HS-5 (cell line): ENCODE measurements around the gene GULP1.
"Not testable (repeated sequence)": the region's sequence is repeated elsewhere in the genome, so short reads cannot be mapped to it uniquely, and the experiment has no call there.

ENCODE experiments used
- DNase-seq: peaks from one replicate; pipeline ENCODE4 v3.0.0-alpha.2; 2012; ENCODE audit warnings: low read depth

Gene GULP1

GRCh38 chr2:188291617-188292347, at the start of gene GULP1:
GULP1 (plus strand) TSS chr2:188291874; CDS start chr2:188477703, 185,829 bp downstream.
- DNase-seq, result peak; percentile 52

GRCh38 chr2:188243381-188243780, 48.3 kb upstream of the GULP1 start:
- no peak for DNase-seq

GRCh38 chr2:188244383-188244782, 47.3 kb upstream of the GULP1 start:
- DNase-seq, result no peak

- no peak for DNase-seq
Observed at GRCh38 chr2:188245230-188245629, 46.4 kb upstream of the GULP1 start.

- DNase-seq, result no peak
Observed at GRCh38 chr2:188248513-188248912, 43.2 kb upstream of the GULP1 start.

GRCh38 chr2:188251034-188251433, 40.6 kb upstream of the GULP1 start:
- no peak for DNase-seq

- no peak for DNase-seq
Observed at GRCh38 chr2:188256420-188256819, 35.3 kb upstream of the GULP1 start.

- no peak for DNase-seq
Observed at GRCh38 chr2:188265315-188265714, 26.4 kb upstream of the GULP1 start.

GRCh38 chr2:188267776-188268175, 23.9 kb upstream of the GULP1 start:
- DNase-seq, result no peak

- DNase-seq, result no peak
Observed at GRCh38 chr2:188269004-188269403, 22.7 kb upstream of the GULP1 start.

GRCh38 chr2:188272121-188272520, 19.6 kb upstream of the GULP1 start:
- DNase-seq, result no peak

- no peak for DNase-seq
Observed at GRCh38 chr2:188274274-188274673, 17.4 kb upstream of the GULP1 start.

GRCh38 chr2:188276255-188276654, 15.4 kb upstream of the GULP1 start:
- DNase-seq, result no peak

- no peak for DNase-seq
Observed at GRCh38 chr2:188277786-188278185, 13.9 kb upstream of the GULP1 start.

GRCh38 chr2:188278388-188279092, 13.1 kb upstream of the GULP1 start:
- no peak for DNase-seq

- no peak for DNase-seq
Observed at GRCh38 chr2:188279093-188279445, 12.6 kb upstream of the GULP1 start.

- DNase-seq, result no peak
Observed at GRCh38 chr2:188280811-188281222, 10.9 kb upstream of the GULP1 start.

- no peak for DNase-seq
Observed at GRCh38 chr2:188282907-188283306, 8.8 kb upstream of the GULP1 start.

GRCh38 chr2:188284251-188284650, 7.4 kb upstream of the GULP1 start:
- DNase-seq, result not testable (repeated sequence)

- no peak for DNase-seq
Observed at GRCh38 chr2:188285049-188285448, 6.6 kb upstream of the GULP1 start.

GRCh38 chr2:188285774-188286173, 5.9 kb upstream of the GULP1 start:
- DNase-seq, result no peak

GRCh38 chr2:188291142-188291616, 495 bp upstream of the GULP1 start:
- DNase-seq, result no peak
